HL-60 (cell line): ENCODE data around the gene CDC25B.

ENCODE experiments used
- DNase-seq, 2 experiments: peaks; one replicate each; pipeline ENCODE4 v3.0.0-alpha.2; 2010 to 2020; ENCODE audit warnings: low read depth in 1 of 2, low spot score in 1 of 2
- H3K27ac ChIP-seq: fragments of 250-450 bp; sonication (Bioruptor Pico); replicated peaks from 2 replicates; pipeline ENCODE4 v1.5.1; 2020; ENCODE audit warnings: mild to moderate bottlenecking, moderate library complexity
- H3K27me3 ChIP-seq: fragments of 250-450 bp; sonication (Bioruptor Pico); 2 replicates; pipeline ENCODE4 v1.5.1; 2021; ENCODE audit warnings: mild to moderate bottlenecking, moderate library complexity; ENCODE audit not compliant: insufficient read depth, poor library complexity, severe bottlenecking
- H3K4me3 ChIP-seq: replicated peaks from 2 replicates; pipeline ENCODE4 v1.5.1; 2011; ENCODE audit warnings: mild to moderate bottlenecking, control low read depth, low read length; ENCODE audit not compliant: insufficient read depth
- GABPA ChIP-seq: IDR thresholded peaks from 2 replicates; pipeline ENCODE4 v1.6.1; 2012; ENCODE audit warnings: low read depth
- POLR2AphosphoS5 ChIP-seq: IDR thresholded peaks from 2 replicates; pipeline ENCODE4 v1.6.1; 2012; ENCODE audit warnings: low read depth
- SPI1 ChIP-seq: IDR thresholded peaks from 2 replicates; pipeline ENCODE4 v1.6.1; 2012; ENCODE audit warnings: low read depth, mild to moderate bottlenecking, borderline replicate concordance
- TF ChIP-seq, protein P1 (sequence below): IDR thresholded peaks from one replicate; pipeline ENCODE4 v1.5.1; 2011; ENCODE audit warnings: low read length, control low read depth, inconsistent platforms; ENCODE audit not compliant: insufficient read depth
- TF ChIP-seq, protein P2 (sequence below): IDR thresholded peaks from 2 replicates; pipeline ENCODE4 v1.6.1; 2012; ENCODE audit warnings: low read depth; ENCODE audit not compliant: insufficient replicate concordance

CDC25B gene

DNA sequence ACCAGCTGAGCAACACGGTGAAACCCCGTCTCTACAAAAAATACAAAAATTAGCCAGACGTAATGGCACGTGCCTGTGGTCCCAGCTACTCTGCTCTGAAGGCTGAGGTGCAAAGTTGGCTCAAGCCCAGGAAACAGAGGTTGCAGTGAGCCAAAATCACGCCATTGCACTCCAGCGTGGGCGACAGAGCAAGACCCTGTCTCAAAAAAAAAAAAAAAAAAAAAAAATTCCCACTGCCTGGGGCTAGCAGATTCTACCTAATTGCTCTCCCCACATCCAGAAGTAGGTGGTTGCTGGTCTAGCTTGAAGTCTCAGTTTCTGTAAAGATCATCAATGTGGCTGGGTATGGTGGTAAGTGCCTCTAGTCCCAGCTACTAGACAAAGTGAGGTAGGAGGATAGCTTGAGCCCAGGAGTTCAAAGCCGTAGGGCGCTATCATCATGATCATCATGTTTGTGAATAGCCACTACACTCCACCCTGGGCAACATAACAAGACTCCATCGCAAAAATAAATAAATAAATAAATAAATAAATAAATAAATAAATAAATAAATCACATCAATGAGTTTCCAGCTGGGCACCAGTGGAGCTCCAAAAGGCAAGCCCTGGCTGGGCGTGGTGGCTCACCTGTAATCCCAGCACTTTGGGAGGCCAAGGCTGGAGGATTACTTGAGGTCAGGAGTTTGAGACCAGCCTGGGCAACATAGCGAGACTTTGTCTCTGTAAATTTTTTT is 17.9 kb downstream of the CDC25B start:
- TF ChIP-seq SPI1 (no peak), POLR2AphosphoS5 (no peak), GABPA (no peak)
- TF ChIP-seq, protein P1, sequence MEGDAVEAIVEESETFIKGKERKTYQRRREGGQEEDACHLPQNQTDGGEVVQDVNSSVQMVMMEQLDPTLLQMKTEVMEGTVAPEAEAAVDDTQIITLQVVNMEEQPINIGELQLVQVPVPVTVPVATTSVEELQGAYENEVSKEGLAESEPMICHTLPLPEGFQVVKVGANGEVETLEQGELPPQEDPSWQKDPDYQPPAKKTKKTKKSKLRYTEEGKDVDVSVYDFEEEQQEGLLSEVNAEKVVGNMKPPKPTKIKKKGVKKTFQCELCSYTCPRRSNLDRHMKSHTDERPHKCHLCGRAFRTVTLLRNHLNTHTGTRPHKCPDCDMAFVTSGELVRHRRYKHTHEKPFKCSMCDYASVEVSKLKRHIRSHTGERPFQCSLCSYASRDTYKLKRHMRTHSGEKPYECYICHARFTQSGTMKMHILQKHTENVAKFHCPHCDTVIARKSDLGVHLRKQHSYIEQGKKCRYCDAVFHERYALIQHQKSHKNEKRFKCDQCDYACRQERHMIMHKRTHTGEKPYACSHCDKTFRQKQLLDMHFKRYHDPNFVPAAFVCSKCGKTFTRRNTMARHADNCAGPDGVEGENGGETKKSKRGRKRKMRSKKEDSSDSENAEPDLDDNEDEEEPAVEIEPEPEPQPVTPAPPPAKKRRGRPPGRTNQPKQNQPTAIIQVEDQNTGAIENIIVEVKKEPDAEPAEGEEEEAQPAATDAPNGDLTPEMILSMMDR: no peak
- no peak for DNase-seq
- H3K27ac ChIP-seq: no peak overlapping the region
- H3K27me3 ChIP-seq: no peaks in the 10 kb centered on the region
- H3K4me3 ChIP-seq: no peak overlapping the region

DNA sequence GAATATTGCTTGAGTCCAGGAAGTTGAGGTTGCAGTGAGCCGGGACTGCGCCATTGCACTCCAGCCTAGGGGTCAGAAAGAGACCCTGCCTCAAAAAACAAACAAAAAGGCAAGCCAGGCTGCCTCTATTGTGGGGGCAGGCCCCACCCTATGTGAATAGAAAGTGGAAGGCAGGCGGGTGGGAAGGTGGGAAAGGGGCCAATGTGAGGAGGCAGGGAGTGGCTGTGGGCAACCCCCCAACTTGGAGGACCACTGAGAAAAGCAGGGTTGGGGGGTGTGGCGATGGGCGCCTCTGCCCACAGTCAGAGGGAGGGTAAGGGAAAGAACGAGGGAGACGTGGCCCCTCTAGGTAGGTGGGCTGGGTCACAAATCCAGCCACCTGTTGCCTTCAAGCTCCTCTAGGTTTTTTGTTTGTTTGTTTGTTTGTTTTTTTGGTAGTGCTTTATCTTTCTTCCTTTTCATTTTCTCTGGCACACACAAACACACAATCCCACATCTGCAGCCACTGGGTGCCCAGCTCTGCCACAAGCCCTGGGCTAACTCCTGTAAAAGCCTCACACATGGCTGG is 18.9 kb downstream of the CDC25B start:
- Histone ChIP-seq H3K27ac (no peak overlapping the region), H3K27me3 (no peaks in the 10 kb centered on the region), H3K4me3 (no peak overlapping the region)
- TF ChIP-seq, protein P1: no peak
- TF ChIP-seq, protein P2, sequence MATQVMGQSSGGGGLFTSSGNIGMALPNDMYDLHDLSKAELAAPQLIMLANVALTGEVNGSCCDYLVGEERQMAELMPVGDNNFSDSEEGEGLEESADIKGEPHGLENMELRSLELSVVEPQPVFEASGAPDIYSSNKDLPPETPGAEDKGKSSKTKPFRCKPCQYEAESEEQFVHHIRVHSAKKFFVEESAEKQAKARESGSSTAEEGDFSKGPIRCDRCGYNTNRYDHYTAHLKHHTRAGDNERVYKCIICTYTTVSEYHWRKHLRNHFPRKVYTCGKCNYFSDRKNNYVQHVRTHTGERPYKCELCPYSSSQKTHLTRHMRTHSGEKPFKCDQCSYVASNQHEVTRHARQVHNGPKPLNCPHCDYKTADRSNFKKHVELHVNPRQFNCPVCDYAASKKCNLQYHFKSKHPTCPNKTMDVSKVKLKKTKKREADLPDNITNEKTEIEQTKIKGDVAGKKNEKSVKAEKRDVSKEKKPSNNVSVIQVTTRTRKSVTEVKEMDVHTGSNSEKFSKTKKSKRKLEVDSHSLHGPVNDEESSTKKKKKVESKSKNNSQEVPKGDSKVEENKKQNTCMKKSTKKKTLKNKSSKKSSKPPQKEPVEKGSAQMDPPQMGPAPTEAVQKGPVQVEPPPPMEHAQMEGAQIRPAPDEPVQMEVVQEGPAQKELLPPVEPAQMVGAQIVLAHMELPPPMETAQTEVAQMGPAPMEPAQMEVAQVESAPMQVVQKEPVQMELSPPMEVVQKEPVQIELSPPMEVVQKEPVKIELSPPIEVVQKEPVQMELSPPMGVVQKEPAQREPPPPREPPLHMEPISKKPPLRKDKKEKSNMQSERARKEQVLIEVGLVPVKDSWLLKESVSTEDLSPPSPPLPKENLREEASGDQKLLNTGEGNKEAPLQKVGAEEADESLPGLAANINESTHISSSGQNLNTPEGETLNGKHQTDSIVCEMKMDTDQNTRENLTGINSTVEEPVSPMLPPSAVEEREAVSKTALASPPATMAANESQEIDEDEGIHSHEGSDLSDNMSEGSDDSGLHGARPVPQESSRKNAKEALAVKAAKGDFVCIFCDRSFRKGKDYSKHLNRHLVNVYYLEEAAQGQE: no peak
- no peak for TF ChIP-seq SPI1
- no peak for TF ChIP-seq GABPA
- TF ChIP-seq POLR2AphosphoS5: no peak
- DNase-seq: no peak

DNA sequence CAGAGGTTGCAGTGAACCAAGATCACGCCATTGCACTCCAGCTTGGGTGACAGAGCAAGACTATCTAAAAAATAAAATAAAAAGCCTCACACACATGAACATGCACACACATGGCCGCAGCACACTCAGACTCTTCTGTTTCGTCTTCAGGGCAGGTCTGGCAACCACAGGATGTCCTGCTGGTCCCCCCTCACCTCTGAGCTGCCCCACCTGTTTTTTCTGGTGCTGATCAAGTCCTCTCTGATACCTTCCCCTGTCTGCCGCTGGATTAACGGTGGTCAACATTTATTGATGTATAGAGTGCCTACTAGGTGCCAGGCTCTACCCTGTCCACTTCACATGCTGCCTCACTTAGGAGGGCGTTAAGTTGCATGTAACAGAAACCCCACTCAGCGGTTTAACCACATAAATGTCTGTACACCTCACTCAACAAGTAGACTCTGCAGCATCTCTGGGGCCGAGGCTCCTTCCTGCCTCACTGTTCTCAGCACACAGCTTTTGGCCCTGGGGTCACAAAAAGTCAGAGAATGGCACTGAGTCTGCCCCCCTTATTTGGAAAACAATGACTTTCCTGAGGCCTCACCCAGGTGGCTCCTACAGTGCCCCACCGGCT is 19.7 kb downstream of the CDC25B start:
- Histone ChIP-seq H3K4me3 (no peak overlapping the region), H3K27me3 (no peaks in the 10 kb centered on the region), H3K27ac (no peak overlapping the region)
- DNase-seq: no peak
- TF ChIP-seq SPI1: no peak
- no peak for TF ChIP-seq GABPA
- TF ChIP-seq, protein P1: no peak
- TF ChIP-seq POLR2AphosphoS5: no peak
- TF ChIP-seq, protein P2: no peak
